ENCODE results near the gene LRRN2. TPM values are rescaled to one million over a fixed set of nuclear protein-coding genes. Genes with fewer than 3 reads are reported as not detected.

Gene LRRN2
- total RNA-seq, 1 donor from 2014 or later: 4.9 TPM

DNA sequence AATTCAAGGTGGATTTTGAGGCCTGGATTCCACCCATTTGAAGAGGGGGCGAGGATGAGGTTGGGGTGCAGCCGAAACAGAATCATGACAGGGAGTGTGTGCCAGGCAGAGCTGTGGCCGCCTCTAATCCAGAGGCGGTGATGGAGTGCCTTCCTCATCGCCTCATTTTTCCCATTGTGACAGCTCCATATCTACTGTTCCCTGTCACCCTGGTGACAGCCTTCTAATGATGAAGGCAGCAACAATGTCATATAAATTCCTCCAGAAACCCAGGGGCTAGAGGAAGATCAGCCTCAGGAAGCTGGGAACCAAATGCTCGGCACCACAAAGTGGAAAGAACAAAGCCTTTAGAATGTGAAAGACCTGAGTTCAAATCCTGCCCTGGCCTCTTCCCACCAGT is 42.0 kb downstream of the LRRN2 start:
- no peak overlapping the region for H3K4me2 ChIP-seq (ENCODE audit: low read length)
- Mint-ChIP-seq H3K27ac (ENCODE audit: unreplicated experiment) (no peak overlapping the region), H3K36me3 (ENCODE audit: low read depth, unreplicated experiment) (peaks cover 2% of the 10 kb centered on the region), H3K27me3 (ENCODE audit: low read depth, unreplicated experiment) (peaks cover 40% of the 10 kb centered on the region), H3K4me1 (ENCODE audit: low read depth, unreplicated experiment) (peaks cover 8% of the 10 kb centered on the region), H3K9me3 (ENCODE audit: unreplicated experiment) (no peaks in the 10 kb centered on the region), H3K4me3 (ENCODE audit: unreplicated experiment) (no peak overlapping the region)
- H2AFZ ChIP-seq (ENCODE audit: low read depth, low read length): no peak overlapping the region
- H3K79me2 ChIP-seq (ENCODE audit: insufficient read depth, low read length): no peaks in the 10 kb centered on the region
- H3K4me3 ChIP-seq (ENCODE audit: insufficient read depth, low read depth, low read length): no peak overlapping the region
- DNase-seq (ENCODE audit: low read depth) (no peak), FAIRE-seq (no peak)
- no peaks in the 10 kb centered on the region for H3K36me3 ChIP-seq (ENCODE audit: insufficient read depth, low read length)
- H3K27me3 ChIP-seq (ENCODE audit: insufficient read depth, low read length): peaks cover 12% of the 10 kb centered on the region
- no peak overlapping the region for H3K9ac ChIP-seq (ENCODE audit: low read length)
- no peak overlapping the region for H3K27ac ChIP-seq (ENCODE audit: low read depth, low read length)
- H3K9me3 ChIP-seq (ENCODE audit: insufficient read depth, low read depth, low read length): no peaks in the 10 kb centered on the region
- H4K20me1 ChIP-seq (ENCODE audit: insufficient read depth, low read length): no peaks in the 10 kb centered on the region
- no peaks in the 10 kb centered on the region for H3K4me1 ChIP-seq (ENCODE audit: insufficient read depth, low read length)
- TF ChIP-seq, protein P1, sequence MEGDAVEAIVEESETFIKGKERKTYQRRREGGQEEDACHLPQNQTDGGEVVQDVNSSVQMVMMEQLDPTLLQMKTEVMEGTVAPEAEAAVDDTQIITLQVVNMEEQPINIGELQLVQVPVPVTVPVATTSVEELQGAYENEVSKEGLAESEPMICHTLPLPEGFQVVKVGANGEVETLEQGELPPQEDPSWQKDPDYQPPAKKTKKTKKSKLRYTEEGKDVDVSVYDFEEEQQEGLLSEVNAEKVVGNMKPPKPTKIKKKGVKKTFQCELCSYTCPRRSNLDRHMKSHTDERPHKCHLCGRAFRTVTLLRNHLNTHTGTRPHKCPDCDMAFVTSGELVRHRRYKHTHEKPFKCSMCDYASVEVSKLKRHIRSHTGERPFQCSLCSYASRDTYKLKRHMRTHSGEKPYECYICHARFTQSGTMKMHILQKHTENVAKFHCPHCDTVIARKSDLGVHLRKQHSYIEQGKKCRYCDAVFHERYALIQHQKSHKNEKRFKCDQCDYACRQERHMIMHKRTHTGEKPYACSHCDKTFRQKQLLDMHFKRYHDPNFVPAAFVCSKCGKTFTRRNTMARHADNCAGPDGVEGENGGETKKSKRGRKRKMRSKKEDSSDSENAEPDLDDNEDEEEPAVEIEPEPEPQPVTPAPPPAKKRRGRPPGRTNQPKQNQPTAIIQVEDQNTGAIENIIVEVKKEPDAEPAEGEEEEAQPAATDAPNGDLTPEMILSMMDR (IDR thresholded peaks at IDR 0.05; ENCODE audit: insufficient read depth, low read depth, low read length): no peak
- TF ChIP-seq EZH2 (IDR thresholded peaks at IDR 0.05; ENCODE audit: insufficient read depth, low read length): no peak

GRCh38 chr1:204641936-204642335 is 43.6 kb downstream of the LRRN2 start:
- Mint-ChIP-seq H3K27me3 (ENCODE audit: low read depth, unreplicated experiment) (peaks cover 40% of the 10 kb centered on the region), H3K36me3 (ENCODE audit: low read depth, unreplicated experiment) (peaks cover 2% of the 10 kb centered on the region), H3K27ac (ENCODE audit: unreplicated experiment) (no peak overlapping the region), H3K9me3 (ENCODE audit: unreplicated experiment) (no peaks in the 10 kb centered on the region), H3K4me1 (ENCODE audit: low read depth, unreplicated experiment) (peaks cover 5% of the 10 kb centered on the region), H3K4me3 (ENCODE audit: unreplicated experiment) (no peak overlapping the region)
- no peak overlapping the region for H3K4me2 ChIP-seq (ENCODE audit: low read length)
- H3K27me3 ChIP-seq (ENCODE audit: insufficient read depth, low read length): peaks cover 12% of the 10 kb centered on the region
- no peaks in the 10 kb centered on the region for H3K79me2 ChIP-seq (ENCODE audit: insufficient read depth, low read length)
- no peak for TF ChIP-seq EZH2 (IDR thresholded peaks at IDR 0.05; ENCODE audit: insufficient read depth, low read length)
- TF ChIP-seq, protein P1 (IDR thresholded peaks at IDR 0.05; ENCODE audit: insufficient read depth, low read depth, low read length): no peak
- no peak overlapping the region for H2AFZ ChIP-seq (ENCODE audit: low read depth, low read length)
- peaks cover 2% of the 10 kb centered on the region for H3K4me1 ChIP-seq (ENCODE audit: insufficient read depth, low read length)
- H3K4me3 ChIP-seq (ENCODE audit: insufficient read depth, low read depth, low read length): no peak overlapping the region
- DNase-seq (ENCODE audit: low read depth) (no peak), FAIRE-seq (no peak)
- H4K20me1 ChIP-seq (ENCODE audit: insufficient read depth, low read length): no peaks in the 10 kb centered on the region
- H3K9me3 ChIP-seq (ENCODE audit: insufficient read depth, low read depth, low read length): no peaks in the 10 kb centered on the region
- no peak overlapping the region for H3K9ac ChIP-seq (ENCODE audit: low read length)
- no peaks in the 10 kb centered on the region for H3K36me3 ChIP-seq (ENCODE audit: insufficient read depth, low read length)
- no peak overlapping the region for H3K27ac ChIP-seq (ENCODE audit: low read depth, low read length)

- no peaks in the 10 kb centered on the region for H4K20me1 ChIP-seq (ENCODE audit: insufficient read depth, low read length)
- Mint-ChIP-seq H3K36me3 (ENCODE audit: low read depth, unreplicated experiment) (peaks cover 2% of the 10 kb centered on the region), H3K9me3 (ENCODE audit: unreplicated experiment) (no peaks in the 10 kb centered on the region), H3K27ac (ENCODE audit: unreplicated experiment) (no peak overlapping the region), H3K4me3 (ENCODE audit: unreplicated experiment) (no peak overlapping the region), H3K27me3 (ENCODE audit: low read depth, unreplicated experiment) (peaks cover 42% of the 10 kb centered on the region), H3K4me1 (ENCODE audit: low read depth, unreplicated experiment) (peaks cover 4% of the 10 kb centered on the region)
- no peak overlapping the region for H3K9ac ChIP-seq (ENCODE audit: low read length)
- H3K36me3 ChIP-seq (ENCODE audit: insufficient read depth, low read length): no peaks in the 10 kb centered on the region
- H3K9me3 ChIP-seq (ENCODE audit: insufficient read depth, low read depth, low read length): no peaks in the 10 kb centered on the region
- no peak for TF ChIP-seq EZH2 (IDR thresholded peaks at IDR 0.05; ENCODE audit: insufficient read depth, low read length)
- TF ChIP-seq, protein P1 (IDR thresholded peaks at IDR 0.05; ENCODE audit: insufficient read depth, low read depth, low read length): no peak
- peaks cover 2% of the 10 kb centered on the region for H3K4me1 ChIP-seq (ENCODE audit: insufficient read depth, low read length)
- H3K27me3 ChIP-seq (ENCODE audit: insufficient read depth, low read length): peaks cover 12% of the 10 kb centered on the region
- H3K79me2 ChIP-seq (ENCODE audit: insufficient read depth, low read length): no peaks in the 10 kb centered on the region
- DNase-seq (ENCODE audit: low read depth) (no peak), FAIRE-seq (no peak)
- no peak overlapping the region for H3K4me3 ChIP-seq (ENCODE audit: insufficient read depth, low read depth, low read length)
- no peak overlapping the region for H3K27ac ChIP-seq (ENCODE audit: low read depth, low read length)
- H3K4me2 ChIP-seq (ENCODE audit: low read length): no peak overlapping the region
- no peak overlapping the region for H2AFZ ChIP-seq (ENCODE audit: low read depth, low read length)
Observed at GRCh38 chr1:204641455-204641854, 44.1 kb downstream of the LRRN2 start.

All from astrocyte (in vitro differentiated cells and primary cell).